HG03159 (cell line): Measurements from ENCODE around the gene USH1C.

Experiments used
- ATAC-seq: cut with Tn5 transposase; IDR thresholded peaks from one replicate; pipeline ENCODE4 v1.9.1; 2021; ENCODE audit warnings: mild to moderate bottlenecking, moderate library complexity; ENCODE audit not compliant: unreplicated experiment

Gene USH1C

GRCh38 chr11:17528906-17529843, 15.0 kb downstream of the USH1C start:
- no peak for ATAC-seq

GRCh38 chr11:17528181-17528691, 16.0 kb downstream of the USH1C start:
- peak; percentile 87 for ATAC-seq

DNA sequence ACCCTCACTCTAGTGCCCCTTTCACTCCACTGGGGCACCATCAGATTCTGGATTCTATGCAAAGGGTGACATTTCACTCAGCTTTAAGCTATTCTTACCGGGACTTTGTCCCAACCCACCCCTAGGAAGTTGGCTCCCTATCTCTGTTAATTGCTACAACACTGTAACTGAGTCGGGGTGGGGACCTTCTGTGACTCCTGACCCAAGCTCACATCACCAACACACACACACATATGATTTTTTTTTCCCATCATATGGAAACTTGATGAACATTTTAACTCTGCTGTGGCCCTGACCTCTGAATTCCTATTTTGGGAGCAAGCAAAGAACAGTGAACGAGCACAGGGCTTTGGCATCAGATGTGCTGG, 16.6 kb downstream of the USH1C start:
- no peak for ATAC-seq

DNA sequence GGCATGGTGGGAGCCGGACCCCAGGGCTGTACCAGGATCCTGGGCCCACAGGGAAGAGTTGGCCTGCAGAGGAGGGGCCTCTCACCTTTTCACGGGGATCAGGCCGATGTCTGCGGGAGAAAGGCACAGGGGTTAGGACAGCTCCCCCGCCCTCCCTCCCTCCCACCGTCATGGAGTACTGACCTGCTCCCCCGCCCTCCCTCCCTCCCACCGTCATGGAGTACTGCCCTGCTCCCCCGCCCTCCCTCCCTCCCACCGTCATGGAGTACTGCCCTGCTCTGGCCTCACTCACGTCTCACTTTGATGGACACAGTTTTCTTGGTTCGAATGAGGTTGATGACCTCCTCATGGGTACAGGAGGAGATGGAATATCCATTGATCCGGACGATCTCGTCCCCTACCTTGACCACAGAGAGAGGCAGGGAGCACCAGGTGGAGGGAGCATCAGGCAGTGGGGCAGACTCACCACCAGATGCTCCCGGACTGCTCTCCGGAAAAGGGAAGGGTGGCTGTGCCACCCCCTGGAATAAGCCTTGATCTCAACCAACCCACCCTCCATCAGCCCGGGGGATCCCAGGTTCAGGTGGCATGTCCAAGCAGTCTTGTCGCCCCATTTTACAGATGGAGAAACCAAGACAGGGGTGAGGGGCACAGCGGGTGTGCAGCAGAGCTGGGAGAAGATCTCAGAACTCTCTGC, 17.1 kb downstream of the USH1C start:
- no peak for ATAC-seq

DNA sequence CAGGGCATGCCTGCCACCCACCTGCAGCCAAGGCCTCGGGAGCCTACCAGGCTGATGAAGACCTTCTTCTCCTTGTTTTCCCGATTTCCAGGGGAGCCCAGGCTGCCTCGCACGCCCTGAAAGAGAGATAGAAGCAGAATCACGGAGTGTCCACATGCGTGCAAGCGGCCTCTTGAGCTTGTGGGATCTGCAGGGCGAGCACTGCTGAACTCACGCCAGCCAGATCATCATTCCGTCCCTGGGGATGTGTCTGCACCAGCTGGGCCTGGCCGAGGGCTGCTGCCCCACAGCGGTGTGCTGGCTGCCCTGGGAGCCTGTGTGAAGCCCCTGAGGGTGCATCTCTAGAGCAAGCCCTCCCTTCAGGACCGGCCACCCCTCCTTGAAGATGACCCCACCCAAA, 17.9 kb downstream of the USH1C start:
- no peak for ATAC-seq

DNA sequence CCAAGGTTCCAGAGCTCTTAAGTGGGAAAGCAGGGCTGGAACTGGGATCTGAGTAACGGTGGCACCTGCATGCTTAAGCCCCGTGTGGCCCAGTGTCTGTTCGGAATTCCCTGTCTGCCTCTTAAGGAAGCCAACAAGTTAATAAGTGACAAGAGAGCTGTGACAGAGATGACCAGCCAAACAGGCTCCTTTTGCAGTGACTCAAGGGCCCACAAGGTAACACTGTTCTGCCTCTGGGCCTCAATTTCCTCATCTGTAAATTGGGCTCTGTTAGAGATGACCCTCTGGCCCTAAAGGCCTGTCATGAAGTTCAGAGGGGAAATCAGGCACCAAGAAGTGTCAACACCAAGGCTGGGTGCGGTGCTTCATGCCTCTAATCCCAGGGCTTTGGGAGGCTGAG, 18.6 kb downstream of the USH1C start:
- ATAC-seq, result no peak

- ATAC-seq, result no peak
These were observed 20.0 kb downstream of the USH1C start for GRCh38 chr11:17524221-17524620.

DNA sequence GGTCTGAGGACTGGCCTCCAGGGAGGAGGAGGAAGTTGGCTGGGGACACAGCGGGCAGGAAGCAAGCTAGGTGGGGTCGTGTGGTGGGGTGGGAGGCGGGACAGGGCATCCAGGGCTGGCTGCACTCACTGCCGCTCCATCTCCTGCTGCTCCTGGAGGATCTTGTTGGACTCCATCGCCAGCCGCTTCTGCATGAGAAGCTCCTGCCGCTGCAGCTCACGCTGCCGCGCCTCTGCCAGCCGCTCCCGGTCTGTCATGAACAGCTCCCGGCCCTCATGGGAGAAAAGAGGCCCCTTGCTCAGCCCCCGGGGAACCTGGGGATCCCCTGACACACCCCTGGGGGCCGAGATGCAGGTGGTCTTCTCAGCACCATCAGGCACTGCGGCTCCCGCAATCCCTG, 21.6 kb downstream of the USH1C start:
- ATAC-seq, result no peak

- ATAC-seq, result no peak
These were observed 22.9 kb downstream of the USH1C start for GRCh38 chr11:17521106-17521900.

DNA sequence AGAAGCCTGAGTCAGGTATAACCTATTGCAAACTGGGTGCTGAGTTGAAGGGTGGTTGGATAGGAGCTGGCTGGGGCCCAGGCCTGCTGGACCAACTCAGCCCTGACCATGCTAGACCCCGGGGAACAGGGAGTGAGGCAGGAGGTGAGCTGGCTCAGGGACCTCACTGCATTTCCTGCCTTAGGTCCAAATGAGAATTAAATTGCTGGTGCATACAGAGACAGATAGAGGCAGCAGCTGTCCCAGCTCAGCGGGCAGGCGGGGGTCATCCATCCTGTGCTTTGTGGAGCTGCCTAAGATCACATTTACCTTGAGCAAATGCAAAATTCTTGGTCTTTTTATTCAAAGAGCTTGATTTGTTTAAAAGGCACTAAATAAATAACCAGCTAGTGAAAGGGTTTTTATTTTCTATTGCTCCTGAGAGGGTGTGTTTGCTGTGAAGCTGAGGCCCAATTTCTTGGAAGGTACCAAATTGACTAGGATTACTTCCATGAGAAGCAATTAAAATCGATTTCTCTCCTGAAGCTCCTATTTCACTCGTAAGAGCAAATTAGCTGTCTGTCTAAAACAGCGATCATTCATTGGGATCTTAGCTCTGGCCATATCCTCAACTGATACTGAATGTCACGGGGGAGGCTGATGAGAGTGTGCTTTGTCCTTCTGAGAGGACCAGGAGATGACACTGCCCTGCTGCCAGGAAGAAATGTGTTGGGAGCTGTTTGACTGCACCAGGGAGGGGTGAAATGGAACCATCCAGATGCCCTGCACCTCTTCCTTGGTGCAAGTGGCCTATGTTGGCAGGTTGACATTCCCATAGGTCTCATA, 24.9 kb downstream of the USH1C start:
- no peak for ATAC-seq

DNA sequence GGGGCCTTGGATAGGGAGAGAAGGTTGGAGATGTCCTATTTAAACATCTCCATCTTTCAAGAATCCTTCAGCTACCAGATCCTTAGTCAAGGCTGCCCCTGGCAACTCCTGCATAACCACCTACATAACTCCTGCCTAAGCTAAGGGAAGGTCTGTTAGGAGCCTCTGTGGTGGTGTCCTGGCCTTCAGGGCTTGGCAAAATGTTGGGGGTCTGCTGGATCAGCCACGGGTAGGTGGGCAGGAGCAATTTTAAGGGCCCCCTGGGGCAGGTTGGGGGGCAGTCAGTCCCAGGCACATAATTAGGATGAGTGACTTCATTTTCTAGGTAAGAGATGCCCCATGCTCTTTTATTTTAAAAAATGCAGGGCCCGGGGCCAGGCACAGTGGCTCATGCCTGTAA, 25.9 kb downstream of the USH1C start:
- ATAC-seq, result no peak

DNA sequence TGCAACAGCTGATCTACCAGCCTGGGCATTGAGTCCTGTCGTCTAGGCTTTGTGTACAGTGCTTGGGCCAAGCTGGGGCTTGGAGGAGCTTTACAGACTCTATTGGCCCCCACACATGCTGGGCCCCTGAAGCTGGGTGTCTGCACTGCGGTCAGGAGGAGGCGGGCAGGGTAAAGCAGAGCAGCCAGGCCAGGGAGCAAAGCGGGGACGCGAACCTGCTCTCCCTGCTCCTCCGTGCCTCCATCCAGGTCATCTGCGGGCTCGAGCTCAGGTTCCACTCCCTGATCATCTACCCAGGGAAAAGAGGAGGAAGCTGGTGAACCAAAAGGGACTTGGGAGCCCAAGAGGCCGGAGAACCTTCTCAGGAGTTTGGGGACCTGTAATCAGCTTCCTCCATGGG, 27.0 kb downstream of the USH1C start:
- ATAC-seq, result no peak

- no peak for ATAC-seq
These were observed 27.6 kb downstream of the USH1C start for GRCh38 chr11:17516551-17517150.

GRCh38 chr11:17515443-17516176, 28.6 kb downstream of the USH1C start:
- no peak for ATAC-seq

- no peak for ATAC-seq
These were observed 29.7 kb downstream of the USH1C start for GRCh38 chr11:17514476-17514875.

GRCh38 chr11:17513853-17514252, 30.4 kb downstream of the USH1C start:
- ATAC-seq, result no peak

DNA sequence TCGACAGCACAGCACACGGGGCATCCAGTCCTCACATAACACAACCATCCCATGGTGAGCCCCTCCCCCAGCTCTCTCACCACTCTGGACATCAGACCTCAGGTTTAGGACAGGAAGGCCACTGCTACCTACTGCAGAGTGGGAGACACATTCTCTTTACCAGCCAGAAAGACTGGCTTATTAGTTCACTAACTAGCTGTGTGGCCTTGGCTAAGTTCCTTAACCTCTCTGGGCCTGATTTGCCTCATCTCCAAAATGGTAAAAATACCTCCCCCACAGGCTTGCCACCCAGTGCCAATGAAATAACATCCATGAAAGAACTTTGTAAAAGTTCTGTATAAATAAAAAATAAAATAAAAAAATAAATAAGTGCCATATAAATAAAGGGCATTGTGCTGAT, 32.1 kb downstream of the USH1C start:
- ATAC-seq, result no peak

DNA sequence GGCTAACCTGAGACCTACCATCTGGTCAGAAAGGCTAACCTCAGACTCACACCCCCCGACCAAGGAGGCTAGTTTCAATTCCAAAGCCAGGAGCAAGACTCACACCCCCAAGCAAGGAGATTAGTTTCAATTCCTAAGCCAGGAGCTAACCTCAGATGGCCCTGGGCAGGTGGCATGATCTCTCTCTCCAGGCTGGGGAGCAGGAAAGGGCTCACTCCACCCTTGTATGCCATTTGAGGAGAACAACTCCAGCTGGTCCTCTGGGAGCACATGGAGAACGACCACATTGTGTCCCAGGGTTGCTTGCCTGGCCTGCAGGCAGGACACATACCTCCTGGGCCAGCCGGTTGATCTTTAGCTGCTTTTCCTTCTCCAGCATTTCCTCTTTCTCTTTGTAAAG, 32.6 kb downstream of the USH1C start:
- no peak for ATAC-seq

DNA sequence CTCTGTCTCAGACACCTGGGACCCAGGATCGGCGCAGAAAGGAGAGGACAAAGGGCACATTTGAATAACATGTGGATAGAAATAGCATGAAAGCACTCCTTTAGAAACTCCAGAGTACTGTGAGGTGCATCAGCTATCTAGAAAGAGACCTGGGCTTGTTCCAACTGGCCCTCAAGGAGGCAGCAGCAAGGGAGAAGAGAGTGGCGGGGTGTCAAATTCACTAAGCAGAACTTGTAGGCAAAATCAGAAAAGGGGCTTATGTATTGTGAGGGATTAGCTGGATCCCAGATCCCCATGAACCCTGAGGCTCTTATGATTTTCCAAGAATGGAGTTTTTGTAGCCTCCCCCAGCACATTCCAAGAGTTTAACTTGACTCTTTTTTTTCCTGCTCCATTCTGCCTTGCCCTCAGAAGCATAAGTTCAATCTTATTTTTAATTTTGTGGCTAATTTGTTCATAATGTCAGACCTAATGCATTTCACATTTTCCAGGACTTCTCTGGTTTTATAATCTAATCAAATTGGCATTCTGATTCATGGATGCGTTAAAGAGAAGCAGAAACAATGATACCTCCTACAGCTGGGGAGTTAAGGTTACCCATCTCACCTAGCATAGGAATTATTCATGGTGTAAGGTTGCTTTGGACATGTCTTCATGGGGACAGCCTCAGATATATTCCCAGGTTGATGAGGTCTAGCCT, 33.6 kb downstream of the USH1C start:
- no peak for ATAC-seq
